ENCODE results near the gene DOHH.
"Not testable (repeated sequence)": the region's sequence is repeated elsewhere in the genome, so short reads cannot be mapped to it uniquely, and the experiment has no call there.

Gene DOHH

GRCh38 chr19:3534375-3535234 is 34.1 kb upstream of the DOHH start:
- DNase-seq = no peak

- DNase-seq = no peak
Observed at GRCh38 chr19:3533563-3534216, 33.2 kb upstream of the DOHH start.

- no peak for DNase-seq
Observed at GRCh38 chr19:3533033-3533432, 32.6 kb upstream of the DOHH start.

GRCh38 chr19:3532154-3532786 is 31.8 kb upstream of the DOHH start:
- DNase-seq = no peak

GRCh38 chr19:3531716-3532115 is 31.2 kb upstream of the DOHH start:
- DNase-seq = no peak

- no peak for DNase-seq
Observed at GRCh38 chr19:3530389-3530788, 29.9 kb upstream of the DOHH start.

- DNase-seq = not testable (repeated sequence)
Observed at GRCh38 chr19:3529299-3529698, 28.8 kb upstream of the DOHH start.

GRCh38 chr19:3528539-3529211 is 28.2 kb upstream of the DOHH start:
- no peak for DNase-seq

- no peak for DNase-seq
Observed at GRCh38 chr19:3528080-3528479, 27.6 kb upstream of the DOHH start.

GRCh38 chr19:3527238-3527910 is 26.9 kb upstream of the DOHH start:
- DNase-seq = no peak

- no peak for DNase-seq
Observed at GRCh38 chr19:3526507-3527237, 26.2 kb upstream of the DOHH start.

- no peak for DNase-seq
Observed at GRCh38 chr19:3524904-3525451, 24.5 kb upstream of the DOHH start.

GRCh38 chr19:3524078-3524842 is 23.8 kb upstream of the DOHH start:
- DNase-seq = no peak

GRCh38 chr19:3523361-3524077 is 23.0 kb upstream of the DOHH start:
- DNase-seq = no peak

GRCh38 chr19:3522421-3523360 is 22.2 kb upstream of the DOHH start:
- DNase-seq = no peak

- DNase-seq = no peak
Observed at GRCh38 chr19:3521104-3521445, 20.6 kb upstream of the DOHH start.

GRCh38 chr19:3520166-3521103 is 20.0 kb upstream of the DOHH start:
- DNase-seq = no peak

GRCh38 chr19:3519126-3519525 is 18.7 kb upstream of the DOHH start:
- DNase-seq = no peak
